Stimulated activated CD4-positive, alpha-beta T cell treated with anti-CD3 and anti-CD28 coated beads, TNF-alpha, amount 100 ng/mL, for 48 hours (primary cell): Measurements from ENCODE around the gene C11orf86.
A peak's percentile ranks its signal among the peaks of the same experiment; 100 is the strongest.
"Not testable (repeated sequence)": the region's sequence is repeated elsewhere in the genome, so short reads cannot be mapped to it uniquely, and the experiment has no call there.

Experiments used
- DNase-seq, 3 donors: peaks; one replicate each; pipeline ENCODE4 v3.0.0-alpha.2; 2020; ENCODE audit warnings: low read depth in 3 of 3

Gene C11orf86

DNA sequence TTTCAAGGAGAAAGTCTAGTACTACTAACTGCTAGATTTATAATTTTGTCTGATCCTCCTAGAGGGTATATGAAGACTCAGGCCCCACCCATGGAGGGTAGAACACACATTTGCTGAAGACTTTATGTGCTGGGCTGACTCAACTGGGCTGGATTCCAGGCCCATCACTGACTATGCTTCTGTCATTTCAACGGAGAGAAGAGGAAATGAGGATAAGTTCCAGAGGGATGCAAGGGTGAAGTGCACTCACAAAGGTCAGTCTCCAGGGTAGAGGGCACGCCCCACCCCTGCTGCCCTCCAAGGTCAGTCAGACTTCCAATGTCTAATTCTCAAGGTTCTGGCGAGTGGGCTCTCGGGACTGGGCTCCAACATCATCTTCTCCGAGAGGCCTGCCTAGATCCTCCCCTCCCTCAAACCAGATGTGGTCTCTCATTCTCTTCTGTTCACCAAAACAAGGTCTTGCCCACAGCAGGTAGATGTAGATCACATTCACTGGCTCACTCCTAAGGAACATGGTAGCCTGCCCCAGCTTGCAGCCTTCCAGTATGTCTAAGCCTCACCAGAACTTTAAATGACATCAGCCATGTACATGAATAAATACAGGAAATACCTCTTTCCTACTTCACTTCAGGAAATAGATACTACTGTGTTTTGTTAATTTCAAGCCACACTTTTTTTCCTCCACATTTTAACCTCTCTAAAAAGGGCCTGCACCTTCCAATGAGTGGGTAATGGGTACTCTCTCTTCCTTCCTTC is 7.3 kb upstream of the C11orf86 start:
- DNase-seq = no peak

DNA sequence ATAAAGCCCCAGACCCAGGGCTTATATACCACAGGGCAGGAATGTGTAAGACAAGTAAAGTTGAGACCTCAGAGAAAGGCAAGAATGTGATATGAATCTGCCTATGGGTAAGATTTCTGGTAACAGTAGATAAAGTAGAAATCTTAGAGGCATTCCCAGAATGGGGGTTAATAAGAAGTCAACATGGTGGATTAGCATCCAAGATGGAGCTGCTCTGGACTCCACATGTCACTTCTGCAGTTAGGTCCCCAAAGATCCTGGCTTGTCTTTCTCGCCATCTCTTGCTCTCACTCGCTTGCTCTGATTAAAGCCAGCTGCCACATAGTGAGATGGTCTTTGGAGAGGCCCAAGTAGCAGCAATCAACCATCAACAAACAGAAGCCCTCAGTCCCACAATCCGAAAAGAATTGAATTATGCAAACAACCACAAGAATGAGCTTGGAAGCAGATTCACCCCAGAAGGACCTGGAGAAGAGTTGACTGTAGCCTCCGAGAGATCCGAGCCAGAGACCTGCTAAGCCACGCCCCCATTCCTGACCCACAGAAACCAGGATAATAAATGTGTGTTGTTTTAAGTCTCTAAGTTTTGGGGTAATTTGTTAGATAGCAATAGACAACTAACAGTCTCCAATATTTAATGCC is 5.4 kb upstream of the C11orf86 start:
- DNase-seq = no peak

DNA sequence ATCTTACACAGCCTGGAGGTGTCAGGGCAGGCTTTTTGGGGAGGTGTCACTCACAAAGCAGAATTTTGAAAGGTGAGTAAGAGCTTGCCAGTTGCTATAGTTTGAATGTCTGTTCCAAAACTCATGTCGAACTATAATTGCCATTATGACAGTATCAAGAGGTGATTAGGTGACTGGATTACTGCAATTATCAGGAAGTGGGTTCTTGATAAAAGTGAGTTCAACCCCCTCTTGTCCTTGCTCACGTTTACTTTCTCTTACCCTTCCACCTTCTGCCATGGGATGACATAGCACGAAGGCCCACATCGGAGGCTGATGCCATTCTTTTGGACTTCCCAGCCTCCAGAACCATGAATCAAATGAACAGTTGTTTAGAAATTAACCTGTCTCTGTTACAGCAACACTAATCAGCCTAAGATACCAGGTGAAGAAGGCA is 4.7 kb upstream of the C11orf86 start:
- no peak for DNase-seq

DNA sequence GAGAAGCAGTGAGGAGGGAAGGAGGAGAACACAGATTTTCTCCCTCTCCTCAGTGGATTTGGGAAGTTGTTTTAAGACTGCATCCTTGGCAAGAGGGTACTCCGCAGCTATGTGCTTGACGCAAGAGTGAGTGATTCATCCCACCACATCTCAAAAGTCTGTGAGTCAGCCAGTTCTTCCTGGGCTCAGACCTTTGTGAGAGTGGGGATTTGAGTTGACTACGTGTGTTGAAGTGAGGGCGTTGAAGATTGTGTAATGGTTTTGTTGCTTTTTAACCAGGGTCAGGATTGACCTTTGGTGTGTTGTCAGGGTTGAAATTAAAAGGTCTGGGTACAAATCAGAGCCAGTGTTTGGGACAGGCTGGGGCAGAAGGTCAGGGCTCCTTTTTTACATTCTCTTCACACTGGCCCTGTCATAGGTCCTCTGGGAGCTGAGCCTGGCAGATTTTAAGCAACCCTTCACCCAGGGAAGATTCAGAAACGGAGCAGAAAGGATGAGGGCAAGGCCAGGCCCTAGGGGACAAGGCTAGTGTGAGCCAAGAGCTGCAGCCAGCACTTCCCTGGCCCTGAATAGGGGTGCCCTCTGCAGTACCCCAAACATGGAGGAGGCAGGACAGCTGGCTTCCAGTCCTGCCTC is 4.2 kb upstream of the C11orf86 start:
- no peak for DNase-seq

DNA sequence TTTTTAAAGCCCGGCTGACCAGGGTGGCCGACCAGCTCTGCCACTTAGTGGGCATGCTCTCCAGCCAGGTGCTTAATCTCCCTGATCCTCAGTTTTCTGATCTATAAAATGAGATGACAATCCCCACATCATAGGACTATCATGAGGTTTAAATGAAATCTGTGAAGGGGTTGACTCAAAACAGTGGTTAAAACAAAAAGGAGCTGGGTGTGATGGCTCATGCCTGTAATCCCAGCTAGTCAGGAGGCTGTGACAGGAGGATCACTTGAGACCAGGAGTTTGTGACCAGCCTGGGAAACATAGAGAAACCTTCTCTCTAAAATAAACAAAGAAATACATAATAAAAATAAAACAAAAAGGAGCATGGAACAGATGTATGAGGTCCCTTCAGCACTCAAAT is 3.6 kb upstream of the C11orf86 start:
- DNase-seq = no peak

DNA sequence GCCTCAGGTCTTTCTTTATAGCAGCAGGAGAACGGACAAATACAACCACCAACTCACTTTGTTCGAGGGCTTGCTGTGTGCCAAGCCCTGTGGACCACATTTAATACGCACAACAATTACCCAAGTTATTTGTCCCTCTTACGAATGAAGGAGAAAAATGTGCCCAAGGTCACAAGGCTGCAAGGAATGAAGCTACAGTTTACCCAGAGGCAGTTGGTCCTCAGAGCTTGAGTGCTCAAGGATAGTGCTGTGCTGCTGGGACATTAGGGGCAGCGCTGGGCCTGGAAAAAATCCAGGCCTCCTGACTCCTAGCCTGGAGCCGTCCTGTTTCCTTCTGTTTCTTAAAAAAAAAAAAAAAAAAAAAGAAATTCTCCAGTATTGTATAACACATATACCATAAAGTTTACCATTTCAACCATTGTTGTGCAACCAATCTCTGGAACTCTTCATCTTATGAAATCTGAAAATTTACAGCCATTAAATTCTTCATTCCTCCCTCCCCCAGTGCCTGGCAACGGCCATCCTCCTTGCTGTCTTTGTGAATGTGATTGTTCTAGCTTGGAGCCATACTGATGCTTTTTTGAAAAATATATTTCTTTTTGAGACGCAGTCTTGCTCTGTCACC is 1.0 kb upstream of the C11orf86 start:
- DNase-seq = no peak

DNA sequence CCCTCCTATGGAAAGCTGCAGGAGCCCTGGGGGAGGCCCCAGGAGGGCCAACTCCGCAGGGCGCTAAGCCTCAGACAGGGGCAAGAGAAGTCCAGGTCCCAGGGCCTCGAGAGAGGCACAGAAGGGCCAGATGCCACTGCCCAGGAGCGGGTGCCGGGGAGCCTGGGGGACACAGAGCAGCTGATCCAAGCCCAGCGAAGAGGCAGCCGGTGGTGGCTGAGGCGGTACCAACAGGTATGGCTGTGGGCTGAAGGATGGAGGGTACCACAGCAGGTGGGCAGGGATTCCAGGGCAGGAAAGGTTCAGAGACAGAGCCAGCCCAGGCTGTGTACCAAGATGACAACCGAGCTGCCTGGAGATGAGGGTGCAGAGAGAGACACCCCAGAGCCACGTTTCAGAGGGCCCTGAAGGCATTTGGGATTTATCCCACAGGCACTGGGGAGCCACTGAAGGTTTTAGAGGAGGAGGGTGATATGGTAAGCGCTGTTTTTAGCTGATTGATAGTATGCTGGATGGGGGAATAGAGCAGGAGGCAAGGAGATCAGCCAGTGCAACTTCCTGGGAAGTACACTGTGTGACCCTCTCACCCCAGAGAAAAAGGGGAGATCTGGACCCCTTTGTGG is 412 bp downstream of the C11orf86 start:
- no peak for DNase-seq

DNA sequence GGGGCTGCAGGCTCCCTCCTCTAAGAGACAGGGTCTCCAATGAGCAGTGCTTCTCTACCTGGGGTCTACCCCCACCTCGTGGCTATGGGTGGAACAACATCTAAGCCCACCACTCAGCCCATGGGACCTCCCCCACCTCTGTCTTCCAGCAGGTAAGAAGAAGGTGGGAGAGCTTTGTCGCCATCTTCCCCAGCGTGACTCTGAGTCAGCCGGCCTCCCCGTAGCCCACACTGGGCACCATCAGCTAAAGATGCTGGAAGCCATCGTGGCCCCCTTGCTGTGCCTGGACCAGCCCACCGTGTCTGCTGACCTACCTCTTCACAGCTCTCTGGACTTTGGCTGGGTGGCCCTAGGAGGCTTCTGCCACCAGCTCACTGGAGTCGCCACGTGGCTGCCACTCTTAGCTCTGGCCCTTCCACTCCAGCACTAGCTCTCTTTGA is 944 bp downstream of the C11orf86 start:
- peak in 1 of 3 donors; percentile 18 for DNase-seq

DNA sequence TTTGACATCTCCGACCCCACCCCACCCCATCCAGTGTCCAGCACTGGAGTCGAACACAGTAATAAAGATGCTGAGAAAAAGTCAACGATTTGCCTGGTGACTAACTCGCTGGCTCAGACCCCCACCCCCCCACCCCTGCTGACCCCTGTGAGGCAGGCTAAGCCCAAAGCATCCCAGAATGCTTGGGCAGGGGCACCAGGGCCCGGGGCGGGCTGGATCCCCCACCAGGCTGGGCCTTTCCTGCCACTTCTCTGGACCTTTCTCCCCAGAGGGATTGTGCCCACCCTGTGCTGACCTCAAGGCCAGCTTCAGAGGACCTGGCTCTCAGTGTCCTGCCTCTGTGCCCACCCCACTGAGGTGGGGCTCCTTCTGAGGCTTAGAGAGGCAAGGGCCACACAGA is 1.8 kb downstream of the C11orf86 start:
- no peak for DNase-seq

DNA sequence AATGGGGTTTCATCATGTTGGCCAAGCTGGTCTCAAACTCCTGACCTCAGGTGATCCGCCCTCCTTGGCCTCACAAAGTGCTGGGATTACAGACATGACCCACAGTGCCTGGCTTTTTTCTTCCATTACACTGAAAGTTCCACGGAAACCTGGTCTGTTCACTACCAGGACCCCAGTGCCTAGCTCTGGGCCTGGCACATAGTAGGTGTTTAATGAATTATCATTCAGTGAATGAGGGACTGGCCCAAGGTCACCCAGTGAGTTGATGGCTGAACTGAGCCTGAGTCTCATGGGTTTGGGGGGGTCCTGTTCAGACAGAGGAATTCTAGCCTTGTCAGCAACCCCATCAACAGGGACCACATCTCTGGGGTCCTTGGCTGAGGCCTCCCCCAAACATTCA is 3.1 kb downstream of the C11orf86 start:
- DNase-seq = no peak

DNA sequence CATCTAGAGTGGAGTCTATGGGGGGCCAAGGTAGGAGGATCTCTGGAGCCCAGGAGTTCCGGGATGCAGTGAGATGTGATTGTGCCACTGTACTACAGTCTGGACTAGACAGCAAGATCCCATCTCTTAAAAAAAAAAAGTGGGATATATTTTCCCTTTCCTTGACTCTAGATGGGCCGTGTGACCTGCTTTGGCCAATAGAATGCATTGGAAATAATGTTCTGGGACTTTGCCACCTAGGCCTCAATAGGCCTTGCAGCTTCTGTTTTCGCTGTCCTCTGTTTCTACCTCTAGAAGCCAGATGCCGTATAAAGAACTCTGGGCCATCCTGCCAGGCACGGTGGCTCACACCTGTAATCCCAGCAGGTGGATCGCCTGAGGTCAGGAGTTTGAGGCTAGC is 3.6 kb downstream of the C11orf86 start:
- DNase-seq = no peak

DNA sequence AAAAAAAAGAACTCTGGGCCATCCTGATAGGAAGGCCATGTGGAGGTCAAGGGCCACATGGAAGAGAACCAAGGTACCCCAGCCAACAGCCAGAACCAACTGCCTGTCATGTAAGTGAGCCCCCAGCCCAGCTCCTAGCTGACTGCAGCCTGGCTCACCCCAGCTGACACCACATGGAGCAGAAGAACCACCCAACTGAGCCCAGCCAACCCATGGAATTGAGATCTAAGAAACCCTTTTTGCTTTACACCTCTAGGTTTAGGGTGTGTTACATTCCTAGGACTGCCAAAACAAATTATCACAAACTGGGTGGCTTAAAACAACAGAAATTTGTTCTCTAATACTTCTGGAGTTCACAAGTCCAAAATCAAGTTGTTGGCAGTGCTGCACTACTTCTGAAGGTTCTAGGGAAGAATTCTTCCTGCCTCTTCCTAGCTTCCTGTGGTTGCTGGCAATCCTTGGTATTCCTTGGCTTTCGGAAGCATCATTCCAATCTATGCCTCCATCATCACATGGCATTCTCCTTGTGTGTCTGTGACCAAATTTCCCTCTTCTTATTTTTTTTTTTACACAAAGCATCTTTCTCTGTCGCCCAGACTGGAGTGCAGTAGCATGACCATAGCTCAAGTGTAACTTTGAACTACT is 4.4 kb downstream of the C11orf86 start:
- DNase-seq = no peak

DNA sequence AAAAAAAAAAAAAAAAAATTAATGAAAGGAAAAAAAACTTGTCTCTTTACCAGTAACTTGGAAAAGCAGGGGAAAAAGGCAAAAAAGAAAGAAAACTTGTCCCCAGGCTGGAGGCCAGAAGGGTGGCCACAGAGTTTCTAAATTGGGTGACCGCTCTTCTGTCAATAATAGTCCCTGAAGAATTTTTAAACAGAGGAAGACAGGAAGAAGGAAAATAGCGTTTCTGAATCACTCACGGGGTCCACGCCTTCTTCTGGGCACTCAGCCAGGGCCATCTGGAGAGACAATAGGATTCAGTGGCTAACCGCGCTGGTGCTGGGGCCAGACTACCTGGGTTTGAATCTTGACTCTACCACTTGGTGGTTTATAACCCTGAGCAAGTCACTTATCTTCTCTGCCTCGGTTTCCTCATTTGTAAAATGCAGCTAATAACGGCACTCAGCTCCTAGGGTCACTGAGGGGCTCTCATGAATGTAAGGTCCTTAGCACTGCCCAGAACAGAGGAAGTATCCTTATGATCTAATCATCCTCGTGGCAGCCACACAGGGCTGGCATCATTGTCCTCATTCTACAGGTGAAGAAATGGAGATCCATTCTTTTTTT is 7.0 kb downstream of the C11orf86 start:
- peak in 1 of 3 donors; percentile 13 for DNase-seq

DNA sequence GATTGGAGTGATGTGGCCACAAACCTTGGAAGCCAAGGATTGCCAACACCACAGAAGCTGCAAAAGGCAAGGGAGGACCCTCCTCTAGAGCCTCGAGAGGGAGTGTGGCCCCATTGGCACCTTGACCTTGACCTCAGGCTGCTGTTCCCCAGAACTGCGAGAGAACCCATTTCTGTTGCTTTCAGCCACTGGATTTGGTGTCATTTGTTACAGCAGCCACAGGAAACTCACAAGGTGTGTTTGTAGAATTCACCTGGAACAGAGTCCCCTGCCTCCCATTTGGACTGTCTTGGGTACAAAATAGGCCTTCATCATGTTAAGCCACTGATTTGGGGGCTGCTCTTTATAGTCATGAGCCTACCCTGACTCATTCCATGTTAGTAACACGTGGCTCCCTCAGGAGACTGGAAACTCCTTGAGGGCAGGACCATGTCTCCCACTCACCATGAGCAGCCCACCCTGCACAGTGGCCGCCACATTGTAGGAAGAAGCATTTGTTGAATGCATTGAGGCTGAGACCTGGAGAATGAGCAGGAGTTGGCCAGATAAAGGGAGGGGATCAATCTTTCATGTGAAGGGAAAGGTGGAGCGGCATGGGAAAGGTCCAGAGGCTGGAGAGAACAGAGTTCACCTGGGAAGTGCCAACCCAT is 8.3 kb downstream of the C11orf86 start:
- no peak for DNase-seq

DNA sequence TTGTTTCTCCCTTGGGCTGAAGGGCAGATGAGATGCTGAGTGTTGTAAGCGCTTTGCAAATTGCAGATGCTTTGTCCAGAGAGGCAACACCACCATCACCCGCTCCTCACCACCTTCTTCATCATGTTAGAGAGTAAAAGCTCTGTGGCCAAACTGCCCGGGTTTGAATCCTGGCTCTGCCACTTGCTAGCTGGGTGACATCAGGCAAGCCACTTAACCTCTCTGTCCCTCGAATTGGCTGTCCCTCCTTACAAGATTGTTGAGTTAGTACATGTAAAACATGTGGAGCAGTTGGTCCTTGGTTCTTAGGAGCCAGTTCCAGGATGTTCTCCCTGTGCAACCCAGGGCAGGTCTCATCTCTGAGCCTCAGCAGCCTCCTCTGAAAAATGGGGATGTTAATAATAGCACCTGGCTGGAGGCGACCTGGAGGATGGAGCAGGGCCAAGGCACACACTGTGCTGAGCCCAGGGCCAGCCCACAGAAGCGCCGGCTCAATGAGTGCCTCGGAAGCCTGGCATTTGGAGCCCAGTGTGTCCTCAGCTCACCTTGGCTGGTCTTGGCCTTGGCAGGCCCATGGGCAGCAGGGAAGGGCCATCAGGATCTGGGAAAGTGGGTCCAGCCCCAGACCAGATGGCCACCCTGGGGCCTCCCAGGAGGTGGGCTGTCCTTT is 10.5 kb downstream of the C11orf86 start:
- no peak for DNase-seq

DNA sequence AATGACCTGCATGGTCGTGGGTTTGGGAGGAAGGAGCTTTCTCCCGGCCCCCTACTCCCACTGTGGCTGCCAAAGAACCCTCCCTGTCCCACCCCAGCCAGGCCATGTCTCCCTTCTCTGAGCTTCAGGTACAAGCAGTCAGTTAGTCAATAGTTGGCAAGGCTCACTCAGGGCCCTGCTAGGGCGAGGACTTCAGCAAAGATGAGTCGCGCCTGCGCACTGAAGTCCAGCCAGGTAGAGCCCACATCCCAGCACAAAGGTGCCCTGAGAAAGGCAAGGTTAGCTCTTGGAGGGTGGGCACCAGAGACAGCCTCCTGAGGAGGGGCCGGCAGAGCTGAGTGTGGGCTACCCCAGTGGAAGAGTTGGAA is 11.1 kb downstream of the C11orf86 start:
- DNase-seq = no peak

DNA sequence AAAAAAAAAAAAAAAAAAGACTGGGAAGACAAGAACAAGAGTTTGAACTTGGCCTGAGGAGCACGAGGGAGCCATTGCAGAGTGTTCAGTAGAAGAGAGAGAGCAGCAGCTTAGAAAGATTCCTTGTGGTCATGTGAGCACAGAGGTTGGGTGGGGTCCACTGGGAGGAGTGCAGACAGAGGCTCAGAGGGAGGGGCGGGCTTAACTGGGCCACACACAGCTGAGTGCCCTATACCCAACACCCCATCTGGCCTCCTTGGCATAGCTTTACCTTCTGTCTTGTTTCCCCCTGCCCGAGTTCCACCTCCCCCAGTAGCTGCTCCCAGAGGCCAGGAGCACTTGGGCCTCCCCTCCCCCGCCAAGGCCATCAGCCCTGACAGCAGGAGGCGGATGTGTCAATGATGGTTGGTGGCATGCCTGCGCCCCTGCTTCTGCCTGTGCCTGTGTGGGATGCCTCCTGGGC is 12.1 kb downstream of the C11orf86 start:
- DNase-seq = no peak

DNA sequence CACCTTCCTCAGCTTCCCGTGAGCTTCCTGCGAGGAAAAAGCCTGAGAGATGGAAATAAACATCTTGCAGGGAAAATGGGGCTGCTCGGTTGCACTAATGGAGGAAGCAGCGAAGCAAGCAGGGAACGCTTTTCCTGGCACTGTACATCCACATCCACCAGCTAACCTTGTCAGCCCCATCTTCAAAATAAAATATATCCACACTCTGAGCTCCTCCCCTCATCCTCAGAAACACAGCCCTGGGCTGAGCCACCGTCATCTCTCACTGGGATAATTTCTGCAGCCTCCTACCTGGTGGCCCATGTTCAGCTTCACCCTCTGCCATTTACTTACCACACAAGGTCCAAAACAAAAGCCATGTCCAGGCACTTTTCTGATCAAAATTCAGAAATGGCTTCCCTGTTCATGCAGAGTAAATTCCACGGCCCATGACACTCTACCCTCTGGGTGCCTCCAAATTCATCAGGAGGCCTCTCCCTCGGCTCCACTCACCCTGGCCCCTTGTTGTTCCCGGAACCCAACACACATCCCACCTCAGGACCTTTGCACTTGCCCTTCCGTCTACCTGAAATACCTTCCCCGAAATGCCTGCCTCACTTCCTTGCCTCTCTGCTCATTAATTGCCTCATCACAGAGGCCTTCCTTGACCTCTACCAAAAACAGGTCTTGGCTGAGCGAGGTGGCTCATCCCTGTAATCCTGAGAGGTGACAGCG is 13.0 kb downstream of the C11orf86 start:
- no peak for DNase-seq

DNA sequence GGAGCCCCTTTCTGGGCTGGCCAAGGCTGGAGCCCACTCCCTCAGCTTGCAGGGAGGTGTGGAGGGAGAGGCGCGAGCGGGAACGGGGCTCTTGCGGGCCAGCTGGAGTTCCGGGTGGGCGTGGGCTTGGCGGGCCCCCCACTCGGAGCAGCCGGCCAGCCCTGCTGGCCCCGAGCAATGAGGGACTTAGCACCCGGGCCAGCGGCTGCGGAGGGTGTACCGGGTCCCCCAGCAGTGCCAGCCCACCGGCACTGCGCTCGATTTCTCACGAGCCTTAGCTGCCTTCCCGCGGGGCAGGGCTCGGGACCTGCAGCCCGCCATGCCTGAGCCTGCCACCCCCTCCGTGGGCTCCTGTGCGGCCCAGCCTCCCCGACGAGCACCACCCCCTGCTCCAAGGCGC is 13.6 kb downstream of the C11orf86 start:
- not testable (repeated sequence) for DNase-seq
